ENCODE data around the gene LETM1.

The LETM1 gene

GRCh38 chr4:1830642-1831228 lies 25.2 kb downstream of the LETM1 start:
- Histone ChIP-seq H3K27me3 (replicated peaks; ENCODE audit: control insufficient read depth, insufficient read depth, low read length) (no peaks in the 10 kb centered on the region), H3K4me3 (replicated peaks; ENCODE audit: low read depth, low read length) (no peak overlapping the region), H3K36me3 (ENCODE audit: control insufficient read depth, insufficient read depth, low read length) (peaks cover 25% of the 10 kb centered on the region)
- no peak for TF ChIP-seq CTCF (IDR thresholded peaks at IDR 0.05; ENCODE audit: insufficient read depth, low read length, poor library complexity, severe bottlenecking)
- DNase-seq (ENCODE audit: extremely low read depth, insufficient read length): no peak

GRCh38 chr4:1830234-1830633 lies 25.7 kb downstream of the LETM1 start:
- TF ChIP-seq CTCF (IDR thresholded peaks at IDR 0.05; ENCODE audit: insufficient read depth, low read length, poor library complexity, severe bottlenecking): no peak
- Histone ChIP-seq H3K27me3 (replicated peaks; ENCODE audit: control insufficient read depth, insufficient read depth, low read length) (no peaks in the 10 kb centered on the region), H3K4me3 (replicated peaks; ENCODE audit: low read depth, low read length) (no peak overlapping the region), H3K36me3 (ENCODE audit: control insufficient read depth, insufficient read depth, low read length) (peaks cover 24% of the 10 kb centered on the region)
- DNase-seq (ENCODE audit: extremely low read depth, insufficient read length): no peak

- Histone ChIP-seq H3K36me3 (ENCODE audit: control insufficient read depth, insufficient read depth, low read length) (peaks cover 33% of the 10 kb centered on the region), H3K27me3 (replicated peaks; ENCODE audit: control insufficient read depth, insufficient read depth, low read length) (no peaks in the 10 kb centered on the region), H3K4me3 (replicated peaks; ENCODE audit: low read depth, low read length) (no peak overlapping the region)
- no peak for TF ChIP-seq CTCF (IDR thresholded peaks at IDR 0.05; ENCODE audit: insufficient read depth, low read length, poor library complexity, severe bottlenecking)
- DNase-seq (ENCODE audit: extremely low read depth, insufficient read length): no peak
Measured at GRCh38 chr4:1826531-1827350, 29.2 kb downstream of the LETM1 start.

- Histone ChIP-seq H3K4me3 (replicated peaks; ENCODE audit: low read depth, low read length) (no peak overlapping the region), H3K27me3 (replicated peaks; ENCODE audit: control insufficient read depth, insufficient read depth, low read length) (no peaks in the 10 kb centered on the region), H3K36me3 (ENCODE audit: control insufficient read depth, insufficient read depth, low read length) (peaks cover 33% of the 10 kb centered on the region)
- TF ChIP-seq CTCF (IDR thresholded peaks at IDR 0.05; ENCODE audit: insufficient read depth, low read length, poor library complexity, severe bottlenecking): no peak
- DNase-seq (ENCODE audit: extremely low read depth, insufficient read length): no peak
Measured at GRCh38 chr4:1825326-1825725, 30.6 kb downstream of the LETM1 start.

GRCh38 chr4:1824746-1825145 lies 31.2 kb downstream of the LETM1 start:
- peaks cover 33% of the 10 kb centered on the region for H3K36me3 ChIP-seq (ENCODE audit: control insufficient read depth, insufficient read depth, low read length)
- DNase-seq (ENCODE audit: extremely low read depth, insufficient read length): no peak
- no peak for TF ChIP-seq CTCF (IDR thresholded peaks at IDR 0.05; ENCODE audit: insufficient read depth, low read length, poor library complexity, severe bottlenecking)
- no peaks in the 10 kb centered on the region for H3K27me3 ChIP-seq (replicated peaks; ENCODE audit: control insufficient read depth, insufficient read depth, low read length)
- H3K4me3 ChIP-seq (replicated peaks; ENCODE audit: low read depth, low read length): no peak overlapping the region

Measured in GM06990 (cell line).